Measurements from ENCODE around the gene UGT1A5.
"Not testable (repeated sequence)": the region's sequence is repeated elsewhere in the genome, so short reads cannot be mapped to it uniquely, and the experiment has no call there.

The UGT1A5 gene

DNA sequence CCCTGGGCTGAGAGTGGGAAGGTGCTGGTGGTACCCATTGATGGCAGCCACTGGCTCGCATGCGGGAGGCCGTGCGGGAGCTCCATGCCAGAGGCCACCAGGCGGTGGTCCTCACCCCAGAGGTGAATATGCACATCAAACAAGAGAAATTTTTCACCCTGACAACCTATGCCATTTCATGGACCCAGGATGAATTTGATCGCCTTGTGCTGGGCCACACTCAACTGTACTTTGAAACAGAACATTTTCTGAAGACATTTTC is 34.5 kb downstream of the UGT1A5 start:
- DNase-seq, result no peak

DNA sequence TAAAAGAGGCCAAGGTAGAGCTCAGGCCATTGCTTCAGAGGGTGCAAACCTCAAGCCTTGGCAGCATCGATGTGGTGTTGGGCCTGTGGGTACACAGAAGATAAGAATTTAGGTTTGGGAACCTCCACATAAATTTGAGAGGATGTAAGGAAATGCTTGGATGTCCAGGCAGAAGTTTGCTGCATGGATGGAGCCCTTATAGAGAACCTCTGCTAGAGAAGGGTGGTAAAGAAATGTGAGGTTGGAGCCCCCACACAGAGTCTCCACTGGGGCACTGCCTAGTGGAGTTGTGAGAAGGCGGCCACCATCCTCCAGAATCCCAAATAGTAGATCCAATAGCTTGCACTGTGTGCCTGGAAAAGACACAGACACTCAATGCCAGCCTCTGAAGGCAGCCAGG is 38.0 kb downstream of the UGT1A5 start:
- DNase-seq, result not testable (repeated sequence)

DNA sequence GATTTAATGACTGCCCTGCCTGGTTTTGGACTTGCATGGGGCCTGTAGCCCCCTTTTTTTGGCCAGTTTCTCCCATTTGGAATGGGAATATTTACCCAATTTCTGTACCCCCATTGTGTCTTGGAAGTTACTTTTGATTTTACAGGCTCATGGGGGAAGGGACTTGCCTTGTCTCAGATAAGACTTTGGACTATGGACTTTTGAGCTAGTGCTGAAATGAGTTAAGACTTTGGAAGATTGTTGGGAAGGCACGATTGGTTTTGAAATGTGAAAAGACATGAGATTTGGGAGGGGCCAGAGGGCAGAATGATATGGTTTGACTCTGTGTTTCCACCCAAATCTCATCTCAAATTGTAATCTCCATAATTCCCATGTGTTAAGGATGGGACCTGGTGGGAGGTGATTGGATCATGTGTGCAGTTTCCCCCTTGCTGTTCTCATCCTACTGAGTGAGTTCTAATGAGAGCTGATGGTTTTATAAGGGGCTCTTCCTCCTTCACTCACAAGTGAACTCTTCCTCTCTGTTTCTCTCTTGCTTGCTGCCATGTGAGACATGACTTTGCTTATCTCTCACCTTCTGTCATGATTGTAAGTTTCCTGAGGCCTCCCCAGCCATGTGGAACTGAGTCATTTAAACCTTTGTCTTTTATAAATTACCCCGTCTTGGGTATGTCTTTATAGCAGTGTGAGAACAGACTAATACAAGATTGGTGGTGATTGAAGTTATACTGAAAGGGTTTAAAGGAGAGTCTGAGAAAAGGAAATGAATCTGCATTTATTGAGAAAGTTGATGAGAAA is 38.7 kb downstream of the UGT1A5 start:
- not testable (repeated sequence) for DNase-seq

DNA sequence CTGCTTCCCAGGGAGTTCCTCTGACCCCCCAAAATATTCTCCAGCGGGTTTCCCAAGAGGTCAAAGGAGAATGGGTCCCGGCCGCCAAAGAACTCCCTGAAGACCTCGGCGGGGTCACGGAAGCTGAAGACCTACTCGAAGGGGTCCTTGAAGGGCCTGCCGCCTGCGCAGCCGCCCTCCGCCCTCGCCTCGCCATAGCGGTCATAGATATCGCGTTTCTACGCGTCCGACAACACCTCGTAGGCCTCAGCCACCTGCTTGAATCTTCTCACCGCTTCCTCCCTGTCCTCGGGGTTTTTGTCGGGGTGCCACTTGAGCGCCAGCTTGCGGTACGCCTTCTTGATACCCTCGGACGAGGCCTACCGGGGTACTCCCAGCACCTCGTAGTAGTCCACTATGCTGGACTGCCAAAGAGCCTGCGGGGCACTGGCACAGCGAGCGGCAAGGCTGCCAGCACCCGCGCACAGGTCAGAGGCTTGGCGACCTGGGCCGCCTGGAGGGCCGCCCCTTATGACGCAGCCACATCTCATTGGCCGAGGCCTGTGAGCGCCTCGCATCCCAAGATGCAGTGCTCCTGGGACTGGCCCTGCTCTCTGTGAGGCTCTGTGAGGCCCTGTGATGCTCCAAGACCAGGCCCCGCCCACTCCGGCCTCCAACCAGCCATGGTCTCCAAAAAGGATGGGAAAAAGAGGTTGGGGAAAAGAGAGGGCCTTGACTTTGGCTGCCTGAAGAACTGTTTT is 42.3 kb downstream of the UGT1A5 start:
- DNase-seq, result no peak

DNA sequence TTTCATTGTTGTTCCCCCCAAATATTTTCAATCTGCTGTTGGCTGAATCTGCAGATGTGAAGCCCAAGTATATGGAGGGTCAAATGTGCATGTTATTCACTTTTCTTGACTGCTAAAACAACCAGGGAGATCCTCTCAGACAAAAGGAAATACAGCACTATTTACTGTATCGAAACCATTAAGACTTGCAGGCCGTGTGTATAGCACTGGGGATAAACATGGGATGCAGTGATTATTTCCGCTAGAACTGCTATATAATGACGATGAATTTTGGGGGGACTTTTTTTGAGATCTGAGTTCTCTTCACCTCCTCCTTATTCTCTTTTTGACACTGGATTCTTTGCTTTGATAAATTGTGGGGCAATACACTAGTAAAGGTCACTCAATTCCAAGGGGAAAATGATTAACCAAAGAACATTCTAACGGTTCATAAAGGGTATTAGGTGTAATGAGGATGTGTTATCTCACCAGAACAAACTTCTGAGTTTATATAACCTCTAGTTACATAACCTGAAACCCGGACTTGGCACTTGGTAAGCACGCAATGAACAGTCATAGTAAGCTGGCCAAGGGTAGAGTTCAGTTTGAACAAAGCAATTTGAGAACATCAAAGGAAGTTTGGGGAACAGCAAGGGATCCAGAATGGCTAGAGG is 43.8 kb downstream of the UGT1A5 start:
- no peak for DNase-seq

DNA sequence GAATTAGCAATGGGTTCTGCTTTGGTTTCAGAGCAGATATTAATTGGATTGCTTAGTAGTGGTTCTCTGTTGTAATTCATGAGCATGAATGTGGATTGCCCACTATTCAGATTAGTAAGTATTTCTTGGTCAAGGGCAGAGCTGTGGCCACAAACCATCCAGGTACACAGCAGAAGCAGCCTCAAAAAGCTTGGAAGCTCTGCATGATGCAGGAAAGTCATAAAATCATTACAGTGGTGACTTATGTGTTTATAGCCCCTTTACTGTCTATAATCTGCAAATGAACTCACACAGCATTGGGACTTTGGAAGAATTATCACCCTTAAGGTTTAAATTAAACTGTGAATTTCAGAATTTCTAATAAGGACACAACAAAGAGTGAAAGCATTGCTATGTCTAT is 45.4 kb downstream of the UGT1A5 start:
- DNase-seq, result no peak

DNA sequence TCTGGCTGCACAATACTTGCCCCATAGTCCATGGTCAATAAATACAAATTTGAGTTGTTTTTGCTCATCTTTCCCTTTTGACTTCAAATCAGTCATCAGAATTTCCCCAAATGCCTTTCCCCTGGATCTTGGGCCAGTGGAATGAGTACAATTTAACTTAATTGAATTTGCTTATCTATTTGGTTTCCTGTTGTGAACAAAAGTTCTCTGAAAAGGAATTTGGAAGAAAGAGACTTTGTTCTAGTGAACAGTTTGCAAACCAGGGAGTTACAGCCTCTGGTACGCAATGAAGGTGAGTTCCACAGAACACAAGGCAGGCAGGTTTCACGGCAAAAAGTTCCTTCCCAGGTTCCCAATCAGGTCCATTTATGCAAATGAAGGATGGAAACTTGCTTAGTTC is 46.1 kb downstream of the UGT1A5 start:
- DNase-seq, result no peak

DNA sequence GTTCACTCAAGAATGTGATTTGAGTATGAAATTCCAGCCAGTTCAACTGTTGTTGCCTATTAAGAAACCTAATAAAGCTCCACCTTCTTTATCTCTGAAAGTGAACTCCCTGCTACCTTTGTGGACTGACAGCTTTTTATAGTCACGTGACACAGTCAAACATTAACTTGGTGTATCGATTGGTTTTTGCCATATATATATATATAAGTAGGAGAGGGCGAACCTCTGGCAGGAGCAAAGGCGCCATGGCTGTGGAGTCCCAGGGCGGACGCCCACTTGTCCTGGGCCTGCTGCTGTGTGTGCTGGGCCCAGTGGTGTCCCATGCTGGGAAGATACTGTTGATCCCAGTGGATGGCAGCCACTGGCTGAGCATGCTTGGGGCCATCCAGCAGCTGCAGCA is 47.3 kb downstream of the UGT1A5 start, which contains the start of gene UGT1A1:
TSS of gene UGT1A1 (plus strand) at position 228 of the 400 bp plus-strand sequence. CDS start at position 246, 18 bp downstream.
- no peak for DNase-seq

DNA sequence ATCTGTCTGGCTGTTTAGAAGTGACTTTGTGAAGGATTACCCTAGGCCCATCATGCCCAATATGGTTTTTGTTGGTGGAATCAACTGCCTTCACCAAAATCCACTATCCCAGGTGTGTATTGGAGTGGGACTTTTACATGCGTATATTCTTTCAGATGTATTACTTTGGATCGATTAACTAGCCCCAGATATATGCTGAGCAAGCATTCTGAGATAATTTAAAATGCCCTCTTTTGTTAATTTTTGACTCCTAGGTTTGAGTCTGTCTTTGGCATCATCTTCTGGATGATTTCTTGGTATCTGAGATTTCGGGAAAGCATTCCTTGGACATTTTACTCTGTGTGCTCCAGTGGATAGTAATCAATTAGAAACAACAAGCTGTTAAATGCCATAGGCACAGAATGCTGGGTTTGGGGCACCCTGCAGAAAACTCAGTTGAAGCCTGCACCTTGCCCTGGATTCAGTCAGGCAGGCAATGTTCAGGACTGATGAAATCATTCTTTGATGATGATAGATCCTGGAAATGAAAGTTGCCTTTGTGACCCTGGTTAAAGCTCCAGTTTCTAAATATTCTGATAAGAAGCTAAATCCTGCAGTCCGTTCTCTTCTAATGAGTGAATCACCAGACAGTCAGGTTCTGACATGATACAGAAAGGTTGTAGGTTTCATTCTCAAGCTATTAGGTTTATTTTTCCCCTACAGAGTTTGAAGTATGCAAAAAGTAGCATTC is 48.5 kb downstream of the UGT1A5 start:
- DNase-seq, result no peak

DNA sequence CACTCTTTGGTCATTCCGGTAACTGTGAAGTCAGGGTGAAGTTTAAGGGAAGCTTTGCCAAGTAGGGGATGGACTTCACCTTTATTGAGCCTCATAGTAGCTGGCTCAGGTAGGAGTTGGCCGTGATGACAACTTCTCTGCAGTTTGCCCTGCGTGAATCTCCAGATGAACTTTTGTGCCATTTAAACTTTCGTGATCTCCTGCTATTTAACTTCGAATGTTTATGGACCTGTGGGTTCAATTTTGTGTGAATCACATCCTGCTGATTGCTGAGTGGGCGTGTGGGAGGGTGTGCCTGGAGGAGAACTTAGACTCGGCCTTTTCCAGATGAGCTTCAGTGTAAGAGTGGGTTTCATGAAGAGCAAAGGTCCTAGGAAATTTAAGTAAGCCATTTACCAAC is 51.6 kb downstream of the UGT1A5 start:
- DNase-seq, result no peak

DNA sequence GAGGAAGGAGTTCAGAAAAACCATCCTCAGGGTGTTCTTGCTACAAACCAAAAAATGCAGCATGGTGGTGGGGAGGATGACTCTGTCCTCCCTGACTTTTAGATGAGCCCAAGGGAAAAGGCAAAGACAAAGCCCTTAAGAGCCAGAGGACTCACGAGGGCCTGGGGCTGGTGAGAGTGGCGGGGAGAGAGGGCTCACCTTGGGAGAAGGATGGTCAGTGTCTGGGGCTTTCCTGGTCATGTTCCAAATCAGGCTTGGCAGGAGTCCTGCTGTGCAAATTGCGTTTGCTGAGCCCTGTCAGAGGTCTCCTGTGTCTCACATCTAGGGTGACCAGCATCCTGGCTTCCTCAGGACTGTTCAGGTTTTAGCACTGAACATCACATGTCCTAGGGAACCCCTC is 52.1 kb downstream of the UGT1A5 start:
- no peak for DNase-seq

DNA sequence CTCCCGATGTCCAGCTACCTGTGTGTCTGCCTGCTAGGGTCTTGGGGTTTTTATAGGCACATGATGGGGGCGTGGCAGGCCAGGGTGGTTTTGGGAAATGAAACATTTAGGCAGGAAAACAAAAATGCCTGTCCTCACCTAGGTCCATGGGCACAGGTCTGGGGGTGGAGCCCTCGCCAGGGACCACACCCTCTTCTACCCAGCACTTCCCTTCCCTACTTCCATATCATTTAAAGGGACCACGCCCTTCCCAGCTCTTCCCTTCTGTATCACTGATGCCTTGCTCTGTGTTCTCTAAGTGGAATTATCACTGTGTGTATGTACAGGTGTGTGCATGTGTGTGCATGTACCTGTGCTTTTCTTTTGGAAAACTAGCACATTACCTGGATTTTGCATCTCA is 53.7 kb downstream of the UGT1A5 start:
- no peak for DNase-seq

DNA sequence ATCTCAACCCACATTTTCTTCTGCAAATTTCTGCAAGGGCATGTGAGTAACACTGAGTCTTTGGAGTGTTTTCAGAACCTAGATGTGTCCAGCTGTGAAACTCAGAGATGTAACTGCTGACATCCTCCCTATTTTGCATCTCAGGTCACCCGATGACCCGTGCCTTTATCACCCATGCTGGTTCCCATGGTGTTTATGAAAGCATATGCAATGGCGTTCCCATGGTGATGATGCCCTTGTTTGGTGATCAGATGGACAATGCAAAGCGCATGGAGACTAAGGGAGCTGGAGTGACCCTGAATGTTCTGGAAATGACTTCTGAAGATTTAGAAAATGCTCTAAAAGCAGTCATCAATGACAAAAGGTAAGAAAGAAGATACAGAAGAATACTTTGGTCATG is 55.4 kb downstream of the UGT1A5 start:
- DNase-seq, result no peak

DNA sequence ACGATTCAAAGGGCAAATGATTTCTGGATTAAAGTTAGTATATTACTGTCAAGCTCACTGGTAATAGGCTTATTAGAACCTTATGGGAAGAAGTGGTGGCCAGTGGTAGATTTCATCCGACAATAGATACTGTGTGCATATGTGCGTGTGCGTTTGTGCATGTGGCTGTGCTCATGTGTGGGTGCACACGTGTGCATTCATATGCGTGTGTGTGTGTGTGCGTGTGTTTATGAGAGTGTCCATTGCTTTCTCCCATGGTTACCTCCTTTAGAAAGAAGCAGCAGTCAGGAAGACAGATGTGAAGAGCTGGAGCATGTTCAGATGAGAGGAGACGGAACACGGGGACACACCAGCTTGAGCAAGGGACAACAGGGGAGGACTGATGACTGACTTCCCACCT is 56.6 kb downstream of the UGT1A5 start:
- DNase-seq, result no peak

DNA sequence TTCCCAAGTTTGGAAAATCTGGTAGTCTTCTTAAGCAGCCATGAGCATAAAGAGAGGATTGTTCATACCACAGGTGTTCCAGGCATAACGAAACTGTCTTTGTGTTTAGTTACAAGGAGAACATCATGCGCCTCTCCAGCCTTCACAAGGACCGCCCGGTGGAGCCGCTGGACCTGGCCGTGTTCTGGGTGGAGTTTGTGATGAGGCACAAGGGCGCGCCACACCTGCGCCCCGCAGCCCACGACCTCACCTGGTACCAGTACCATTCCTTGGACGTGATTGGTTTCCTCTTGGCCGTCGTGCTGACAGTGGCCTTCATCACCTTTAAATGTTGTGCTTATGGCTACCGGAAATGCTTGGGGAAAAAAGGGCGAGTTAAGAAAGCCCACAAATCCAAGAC is 59.4 kb downstream of the UGT1A5 start:
- DNase-seq, result no peak

DNA sequence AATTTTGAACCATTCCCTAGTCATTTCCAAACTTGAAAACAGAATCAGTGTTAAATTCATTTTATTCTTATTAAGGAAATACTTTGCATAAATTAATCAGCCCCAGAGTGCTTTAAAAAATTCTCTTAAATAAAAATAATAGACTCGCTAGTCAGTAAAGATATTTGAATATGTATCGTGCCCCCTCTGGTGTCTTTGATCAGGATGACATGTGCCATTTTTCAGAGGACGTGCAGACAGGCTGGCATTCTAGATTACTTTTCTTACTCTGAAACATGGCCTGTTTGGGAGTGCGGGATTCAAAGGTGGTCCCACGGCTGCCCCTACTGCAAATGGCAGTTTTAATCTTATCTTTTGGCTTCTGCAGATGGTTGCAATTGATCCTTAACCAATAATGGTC is 59.9 kb downstream of the UGT1A5 start:
- no peak for DNase-seq

DNA sequence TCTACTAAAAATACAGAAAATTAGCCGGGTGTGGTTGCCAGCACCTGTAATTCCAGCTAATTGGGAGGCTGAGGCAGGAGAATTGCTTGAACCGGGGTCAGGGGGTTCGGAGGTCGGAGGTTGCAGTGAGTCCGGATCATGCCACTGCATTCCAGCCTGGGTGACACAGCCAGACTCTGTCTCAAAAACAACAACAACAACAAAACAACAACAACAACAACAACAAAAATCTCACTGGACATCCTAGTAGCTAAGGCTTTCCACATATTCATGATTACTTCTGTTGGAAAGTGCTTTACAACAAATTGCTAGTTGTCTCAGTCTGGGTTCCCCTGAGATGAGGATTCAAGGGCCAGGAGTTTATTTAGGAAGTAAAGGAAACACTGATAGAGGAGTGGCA is 61.1 kb downstream of the UGT1A5 start:
- no peak for DNase-seq

DNA sequence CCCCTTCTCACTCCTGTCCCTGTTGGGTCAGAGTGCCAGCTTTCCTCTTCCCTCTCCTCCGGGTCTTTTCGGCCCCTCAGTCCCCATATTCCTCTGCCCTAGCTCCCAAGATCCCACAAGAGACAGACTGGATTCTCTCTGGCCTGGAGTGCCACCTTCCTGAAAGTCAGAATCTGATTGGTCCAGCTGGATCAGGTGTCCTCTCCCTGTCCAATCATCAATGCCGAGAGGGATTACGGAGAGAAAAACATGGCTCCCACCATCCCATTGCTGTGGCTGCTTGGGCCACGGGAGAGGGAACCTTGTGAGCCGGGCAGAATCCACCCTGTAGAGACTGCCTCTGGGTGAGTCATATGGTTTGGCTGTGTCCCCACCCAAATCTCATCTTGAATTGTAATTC is 62.7 kb downstream of the UGT1A5 start:
- no peak for DNase-seq

DNA sequence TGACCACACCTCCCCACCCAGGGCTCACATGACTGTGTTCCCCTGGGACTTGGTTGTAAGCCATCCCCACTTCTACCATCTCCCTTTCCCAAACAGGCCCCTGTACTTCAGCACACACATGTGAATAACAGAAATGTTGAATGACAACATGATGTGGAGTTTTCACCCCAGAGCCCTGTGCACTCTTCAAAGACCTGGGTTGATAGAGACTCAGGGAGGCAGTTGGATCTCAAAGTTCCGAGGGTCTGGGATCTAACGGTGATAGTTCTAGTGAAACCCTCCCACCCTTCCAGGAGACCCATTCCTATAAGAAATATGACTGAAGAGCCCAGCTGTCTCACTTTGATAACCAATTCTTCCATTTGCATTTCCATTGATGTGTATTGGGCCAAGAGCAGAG is 65.3 kb downstream of the UGT1A5 start, which contains the start of gene MROH2A:
TSS of gene MROH2A (plus strand) at position 301 of the 400 bp plus-strand sequence. CDS start 1,029 bp downstream, outside the sequence.
- no peak for DNase-seq

DNA sequence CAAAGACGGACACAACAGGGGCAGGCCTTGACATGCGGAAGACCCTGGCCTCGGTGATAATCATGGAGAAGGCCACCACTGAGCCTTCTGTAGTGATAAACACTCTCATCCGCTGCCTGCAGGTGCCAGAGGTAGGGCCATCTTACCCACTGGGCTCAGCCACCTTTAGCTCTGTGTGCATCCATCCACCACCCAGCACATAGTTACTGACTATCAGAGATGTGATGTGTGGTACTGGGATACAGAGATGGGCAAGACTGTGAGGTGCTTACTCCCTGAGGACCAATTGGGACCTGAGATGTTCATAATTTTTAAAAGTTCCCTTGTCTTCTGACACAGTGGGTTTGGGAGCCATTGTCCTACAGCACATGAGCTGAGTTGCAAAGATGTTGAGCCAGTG is 67.0 kb downstream of the UGT1A5 start:
- DNase-seq, result no peak

DNA sequence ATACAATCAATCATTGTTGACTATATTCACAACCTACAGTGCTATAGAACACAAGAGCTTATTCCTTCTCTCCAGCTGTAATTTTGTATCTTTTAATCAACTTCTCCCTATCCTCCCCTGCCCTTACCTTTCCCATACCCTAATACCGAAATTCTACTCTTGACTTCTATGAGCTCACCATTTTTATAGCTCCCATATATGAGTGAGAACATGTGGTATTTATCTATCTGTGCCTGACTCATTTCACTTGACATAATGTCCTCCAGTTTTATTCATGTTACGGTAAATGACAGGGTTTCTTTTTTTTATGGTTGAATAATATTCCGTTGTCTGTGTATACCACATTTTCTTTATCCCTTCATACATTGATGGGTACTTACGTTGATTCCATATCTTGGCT is 68.1 kb downstream of the UGT1A5 start:
- no peak for DNase-seq

DNA sequence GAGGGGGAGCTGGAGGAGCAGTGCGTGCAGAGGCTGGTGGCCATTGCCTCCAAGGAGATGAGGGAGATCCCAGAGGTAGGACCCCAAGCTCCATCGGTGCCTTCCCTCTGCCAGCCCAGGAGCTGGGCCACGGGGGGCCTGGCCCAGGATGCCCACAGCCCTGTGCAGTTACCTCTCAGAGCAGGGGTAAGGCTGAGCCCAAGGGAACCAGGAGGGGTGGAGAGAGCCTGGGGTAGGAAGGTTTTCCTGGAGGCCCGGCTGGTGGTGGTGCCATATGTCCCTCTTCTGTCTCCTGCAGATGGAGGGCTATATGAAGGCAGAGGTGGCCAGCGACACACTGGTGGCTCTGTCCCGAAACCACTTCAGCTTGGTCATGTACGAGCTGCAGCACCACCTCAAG is 76.8 kb downstream of the UGT1A5 start:
- DNase-seq, result no peak

DNA sequence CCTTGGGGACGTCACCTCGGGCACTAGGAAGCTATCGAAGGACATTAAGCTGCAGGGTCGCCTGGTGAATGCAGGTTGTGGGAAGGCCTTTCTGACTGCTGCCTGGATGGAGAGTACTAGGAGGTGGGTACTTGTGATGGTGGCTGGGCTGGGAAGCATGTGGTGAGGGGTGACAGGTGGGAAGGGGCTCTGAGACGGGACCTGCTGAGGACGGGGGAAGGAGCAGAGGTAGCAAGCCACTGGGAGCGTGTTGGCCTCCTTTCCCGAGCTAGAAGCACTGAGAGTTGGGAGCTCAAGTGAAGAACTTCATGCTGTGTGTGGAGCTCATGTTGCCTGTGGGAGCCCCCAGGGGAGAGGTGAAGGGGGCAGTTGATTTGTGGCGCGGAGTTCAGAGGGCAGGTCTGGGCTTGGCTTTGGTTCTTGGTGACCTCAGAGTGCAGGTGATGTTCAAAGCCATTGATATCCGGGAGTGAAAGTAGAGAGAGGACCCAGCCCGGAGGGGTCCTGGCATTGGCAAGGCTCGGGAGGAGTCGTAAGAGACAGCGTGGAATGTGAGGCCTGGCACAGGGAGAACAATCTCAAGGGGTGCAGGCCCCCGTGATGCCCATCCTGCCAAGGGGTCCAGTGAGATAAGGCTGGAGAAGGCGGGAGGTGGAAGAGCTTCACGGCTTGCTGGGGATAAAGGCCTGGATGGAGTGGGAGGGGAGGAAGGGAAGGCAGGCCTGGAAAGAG is 78.6 kb downstream of the UGT1A5 start:
- DNase-seq, result no peak

Measured in stimulated activated CD4-positive, alpha-beta T cell treated with anti-CD3 and anti-CD28 coated beads, Interleukin-15, amount 100 ng/mL, for 24 hours (primary cell).